EH (cell line): ENCODE measurements around the gene GLT1D1.

ENCODE experiments used
- DNase-seq: peaks from one replicate; pipeline ENCODE4 v3.0.0-alpha.2; 2015; ENCODE audit warnings: low read depth

Gene GLT1D1

DNA sequence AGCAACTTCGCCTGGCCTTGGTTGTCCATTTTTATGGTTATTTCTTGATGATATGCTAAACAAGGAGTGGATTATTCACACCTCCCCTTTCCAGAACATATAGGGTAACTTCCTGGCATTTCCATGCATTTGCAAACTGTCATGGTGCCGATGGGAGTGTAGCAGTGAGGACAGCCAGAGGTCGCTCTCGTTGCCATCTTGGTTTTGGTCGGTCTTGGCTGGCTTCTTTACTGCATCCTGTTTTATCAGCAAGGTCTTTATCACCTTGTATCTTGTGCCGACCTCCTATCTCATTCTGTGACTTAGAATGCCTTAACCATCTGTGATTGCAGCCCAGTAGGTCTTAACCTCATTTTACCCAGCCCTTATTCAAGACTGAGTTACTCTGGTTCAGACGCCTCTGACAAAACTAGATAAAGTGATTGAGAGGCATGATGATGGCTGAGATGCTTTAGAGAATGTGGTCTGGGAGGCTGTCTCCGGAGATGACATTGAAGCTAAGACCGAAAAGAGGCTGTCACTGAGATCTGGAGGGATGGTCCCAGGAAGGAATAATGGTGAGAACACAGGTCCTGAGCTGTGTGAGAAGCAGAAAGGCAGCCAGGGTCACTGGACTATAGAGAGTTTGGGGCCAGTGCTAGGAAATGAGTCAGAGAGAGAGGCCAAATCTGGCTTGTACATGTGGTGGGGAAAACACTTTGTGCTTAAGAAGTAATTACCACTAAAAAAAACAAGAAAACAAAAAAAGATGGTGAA is 2.9 kb downstream of the GLT1D1 start:
- DNase-seq, result no peak

DNA sequence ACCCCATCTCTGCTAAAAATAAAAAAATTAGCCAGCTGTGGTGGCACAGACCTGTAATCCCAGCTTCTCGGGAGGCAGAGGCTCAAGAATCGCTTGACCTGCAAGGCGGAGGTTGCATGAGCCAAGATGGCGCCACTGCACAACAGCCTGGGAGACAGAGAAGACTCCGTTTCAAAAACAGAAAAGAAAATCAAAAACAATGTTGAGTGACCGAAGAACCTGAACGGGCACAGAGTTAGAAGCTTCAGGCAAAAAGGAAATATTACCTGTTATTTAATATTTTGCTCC is 3.5 kb downstream of the GLT1D1 start:
- DNase-seq, result no peak

DNA sequence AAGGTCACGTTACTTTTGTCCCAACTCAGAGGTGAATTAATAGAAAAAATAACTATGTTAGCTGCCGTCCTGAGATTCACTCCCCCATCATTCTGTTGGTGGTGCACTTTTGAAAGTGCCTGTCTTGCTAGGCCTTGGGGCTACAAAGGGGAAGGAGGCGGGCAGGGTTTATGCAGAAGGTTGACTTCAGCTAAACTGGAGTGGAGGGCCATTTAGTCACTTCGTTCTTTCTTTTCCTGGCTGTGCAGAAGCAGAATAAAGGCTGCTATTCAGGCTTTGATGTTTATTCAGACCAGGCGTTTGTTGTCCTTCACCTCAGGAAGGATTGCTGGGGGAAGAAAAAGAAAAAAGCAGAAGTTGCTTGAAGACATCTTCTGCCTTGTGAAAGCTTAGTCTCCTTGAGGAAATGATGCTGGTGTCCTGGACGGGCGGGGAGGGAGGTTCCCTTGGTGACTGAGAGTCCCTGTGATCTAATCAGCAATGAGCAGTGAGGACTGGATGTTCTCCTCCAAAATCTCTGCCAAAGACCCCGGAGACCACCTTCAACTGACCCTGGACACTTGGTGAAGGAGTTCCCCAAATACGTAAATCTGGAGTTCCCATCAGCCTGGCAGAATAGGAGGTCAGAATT is 4.0 kb downstream of the GLT1D1 start:
- DNase-seq, result no peak

DNA sequence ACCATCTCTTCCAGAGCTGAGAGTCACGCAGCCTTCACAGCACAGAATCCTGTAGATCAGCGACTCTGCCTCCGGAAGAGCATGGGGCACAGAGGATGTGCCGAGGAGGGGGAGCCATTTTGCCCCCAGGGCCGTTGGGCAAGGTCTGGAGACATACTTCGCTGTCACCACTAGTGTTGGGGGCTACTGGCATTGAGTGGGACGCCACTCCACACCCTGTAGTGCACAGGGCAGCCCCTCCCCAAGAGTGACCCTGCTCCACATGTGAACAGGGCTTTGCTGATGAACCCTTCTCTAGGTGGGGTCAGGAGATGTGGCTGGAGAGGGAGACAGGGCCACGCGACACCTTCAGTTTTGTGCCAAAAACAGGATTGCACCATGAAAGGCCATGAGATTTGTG is 6.0 kb downstream of the GLT1D1 start:
- no peak for DNase-seq

DNA sequence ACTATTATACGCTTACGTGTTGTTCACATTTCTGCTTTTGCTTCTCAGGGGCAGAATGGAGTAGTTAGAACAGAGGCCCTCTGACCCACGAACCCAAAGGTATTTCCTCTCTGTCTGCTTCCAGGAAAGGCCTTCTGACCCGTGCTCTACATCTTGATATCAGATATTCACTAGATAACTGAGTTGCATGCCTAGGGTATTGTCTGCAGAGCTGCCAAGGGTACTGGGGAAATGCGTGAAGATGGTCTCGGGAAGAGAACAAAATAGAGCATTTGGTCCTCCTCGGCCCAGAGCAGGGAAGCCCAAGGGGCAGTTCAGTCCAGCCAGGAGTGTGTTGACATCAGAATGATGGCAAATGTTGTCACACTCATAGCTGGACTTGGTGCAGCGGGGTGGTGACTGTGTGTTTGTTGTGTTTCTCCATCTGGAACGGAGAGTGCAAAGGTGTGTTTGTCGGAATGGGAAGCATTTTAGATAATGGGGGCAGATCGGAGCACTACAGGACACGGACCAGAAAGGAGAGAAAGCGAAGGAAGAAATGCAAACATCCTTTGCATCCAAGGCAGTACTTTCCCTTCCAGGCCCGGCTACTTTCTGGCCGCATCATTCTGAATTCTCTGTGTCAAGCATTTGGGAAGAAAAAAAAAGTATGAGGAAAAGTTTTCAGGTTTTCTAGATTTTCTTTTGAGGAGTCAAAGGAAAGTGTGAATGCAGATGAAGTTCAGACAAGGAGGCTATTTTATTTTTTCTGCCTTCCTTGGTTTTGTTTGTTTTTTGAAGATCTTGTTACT is 8.1 kb downstream of the GLT1D1 start:
- no peak for DNase-seq

DNA sequence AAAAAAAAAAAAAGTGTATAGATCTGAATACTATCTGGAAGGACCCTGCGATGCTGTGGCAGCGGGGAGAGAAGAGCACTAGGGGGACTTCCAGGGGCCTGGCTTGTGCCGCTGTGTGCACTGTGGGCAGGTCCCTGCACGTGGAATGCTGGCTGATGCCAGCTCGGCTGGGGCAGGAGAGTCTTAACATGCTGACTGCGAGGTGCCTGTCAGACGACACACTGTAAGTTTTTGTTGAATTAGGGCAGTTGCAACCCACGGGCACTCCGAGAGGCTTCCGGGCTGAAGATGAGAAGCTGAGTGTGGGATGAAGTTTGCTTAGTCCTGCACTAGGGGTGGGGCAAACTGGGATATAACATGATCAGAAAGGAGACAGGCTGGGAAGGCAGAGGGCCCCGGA is 10.7 kb downstream of the GLT1D1 start:
- no peak for DNase-seq

DNA sequence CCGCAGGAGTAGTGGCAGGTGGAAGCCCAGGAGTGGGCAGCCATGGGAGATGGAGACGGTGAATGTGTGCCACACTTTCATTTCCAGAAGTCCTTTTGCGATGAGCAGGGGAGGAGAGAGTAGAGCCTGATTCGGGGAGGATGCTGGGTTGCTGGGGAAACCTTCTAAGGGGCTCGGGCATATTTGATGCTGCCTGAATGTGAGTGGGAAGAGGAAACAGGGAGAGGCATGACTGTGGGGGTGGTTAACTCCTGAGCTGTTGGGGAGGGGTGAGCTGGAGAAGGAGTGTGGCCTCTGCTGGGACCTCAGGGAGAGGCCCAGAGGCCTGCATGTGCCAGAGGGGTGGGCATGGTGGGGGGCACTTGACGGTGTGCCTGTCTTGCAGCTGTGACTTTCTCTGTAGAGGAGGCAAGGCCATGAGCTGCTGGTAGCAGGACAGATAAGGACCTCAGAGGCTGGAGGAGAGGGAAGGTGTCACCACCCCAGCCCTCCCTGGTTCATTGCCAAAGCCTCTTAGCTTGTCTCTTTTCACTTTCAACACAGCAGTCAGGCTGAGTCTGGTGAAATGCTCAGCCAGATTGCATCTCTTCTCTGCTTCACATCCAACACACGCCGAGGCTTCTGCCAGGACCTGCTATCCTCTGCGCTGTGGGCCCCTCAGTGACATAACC is 11.4 kb downstream of the GLT1D1 start:
- no peak for DNase-seq

DNA sequence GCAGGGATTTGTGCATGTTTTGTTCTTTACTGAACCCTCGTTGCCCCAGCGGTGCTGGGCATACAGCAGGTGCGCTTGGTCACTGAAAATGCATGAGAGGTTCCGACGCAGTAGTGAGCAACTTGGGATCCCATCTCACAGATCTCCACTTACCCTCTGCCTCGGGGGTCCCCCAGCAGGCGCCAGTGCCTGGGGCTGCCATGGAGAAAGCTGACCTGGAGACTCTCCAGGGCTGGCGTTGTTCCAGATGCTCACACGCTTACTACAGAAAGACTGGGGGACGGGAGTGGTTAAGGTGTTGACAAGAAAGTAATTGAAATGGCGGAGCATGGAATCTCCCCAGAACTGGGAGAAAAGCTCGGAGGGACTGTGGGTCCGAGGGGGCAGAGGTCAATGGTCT is 14.2 kb downstream of the GLT1D1 start:
- DNase-seq, result no peak

DNA sequence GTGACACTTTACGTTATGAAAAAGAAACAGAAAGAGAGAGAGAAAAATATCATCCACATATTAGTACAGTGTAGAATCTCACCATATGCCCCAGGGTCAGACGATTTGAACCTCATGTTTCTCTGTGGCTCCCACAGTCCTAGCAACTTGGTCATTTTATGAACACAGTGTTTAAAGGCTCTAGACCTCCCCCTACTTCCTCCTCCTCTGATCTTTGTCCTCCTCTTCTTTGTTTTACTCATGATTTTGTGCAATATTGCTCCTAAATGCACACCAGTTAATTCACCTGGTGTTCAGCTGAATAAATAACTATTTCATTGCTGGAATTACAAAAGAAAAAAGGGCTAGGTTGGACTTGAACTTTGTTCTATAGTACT is 18.2 kb downstream of the GLT1D1 start:
- DNase-seq, result no peak

DNA sequence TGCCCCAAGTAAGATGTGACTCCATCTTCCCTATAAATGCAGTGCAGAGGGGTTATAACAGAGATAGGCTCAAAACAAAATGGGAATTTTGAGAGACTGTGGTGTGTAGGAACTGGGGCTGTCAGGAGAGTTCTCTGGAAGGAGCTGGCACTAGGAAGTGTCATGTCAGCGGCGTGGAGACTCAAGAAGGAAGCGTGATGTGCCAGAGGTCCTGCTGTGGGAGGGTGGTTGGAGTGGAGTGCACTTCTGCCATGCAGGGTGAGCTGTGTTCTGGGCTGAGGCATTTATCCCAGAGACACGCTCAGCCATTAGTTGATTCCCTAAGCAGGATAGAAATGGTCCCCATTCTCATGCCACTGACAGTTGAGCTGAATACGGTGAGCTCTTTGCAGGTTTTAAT is 19.0 kb downstream of the GLT1D1 start:
- DNase-seq, result no peak

DNA sequence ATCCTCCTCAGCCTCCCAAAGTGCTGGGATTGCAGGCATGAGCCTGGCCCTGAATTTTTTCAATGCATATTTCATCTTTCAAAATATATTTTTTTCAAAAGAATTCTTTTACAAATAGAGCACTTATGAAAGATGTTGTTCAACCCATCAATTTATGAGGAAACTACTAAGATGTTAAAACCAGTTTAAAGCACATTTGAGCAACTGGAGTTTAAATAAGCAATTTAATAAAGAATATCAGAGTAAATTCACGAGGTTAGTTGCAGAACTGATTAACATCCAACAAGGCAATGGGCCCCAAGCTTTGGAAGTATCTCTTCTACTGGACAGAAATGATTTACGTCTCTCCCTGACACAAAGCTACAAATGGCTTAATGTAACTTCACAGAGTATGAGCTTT is 23.3 kb downstream of the GLT1D1 start:
- DNase-seq, result no peak

DNA sequence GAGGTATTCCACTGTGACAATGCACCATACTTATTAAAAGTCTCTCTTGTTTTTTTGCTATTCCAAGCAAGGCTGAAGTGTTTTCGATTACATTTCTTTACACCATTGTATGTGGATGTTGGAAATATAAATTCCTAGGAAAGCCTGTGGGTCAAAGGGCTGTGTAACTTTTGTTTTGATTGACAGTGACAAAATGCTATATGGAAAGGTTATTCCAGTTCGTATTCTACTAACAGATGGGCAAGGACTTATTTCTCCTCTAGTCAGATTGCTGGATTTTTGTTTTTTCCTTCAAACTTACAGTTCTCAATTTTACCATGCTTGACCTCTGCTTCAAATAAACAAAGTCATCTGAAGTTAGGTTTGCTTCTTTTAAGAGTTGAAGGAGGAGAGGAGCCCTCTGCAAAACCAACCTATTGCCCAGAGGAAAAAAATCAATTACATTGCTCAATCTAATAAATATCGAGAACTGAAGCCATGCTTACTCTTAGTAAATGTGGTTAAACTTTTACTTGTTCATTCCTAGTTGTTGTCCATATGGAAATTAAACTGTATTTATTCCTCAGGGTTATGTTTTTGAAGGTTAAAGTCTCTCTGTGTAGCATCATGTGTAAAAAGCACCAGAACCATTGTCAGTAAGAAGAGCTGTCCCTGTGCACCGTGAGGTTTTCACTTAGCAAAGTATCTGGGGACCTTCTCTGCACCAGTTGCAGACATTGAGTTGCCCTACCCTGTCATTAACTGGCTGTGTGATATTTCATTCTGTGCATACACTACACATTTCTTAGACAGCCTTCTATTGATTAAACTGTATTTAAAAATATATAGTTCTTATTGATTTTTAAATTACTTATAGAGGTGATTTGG is 26.9 kb downstream of the GLT1D1 start:
- DNase-seq, result no peak

DNA sequence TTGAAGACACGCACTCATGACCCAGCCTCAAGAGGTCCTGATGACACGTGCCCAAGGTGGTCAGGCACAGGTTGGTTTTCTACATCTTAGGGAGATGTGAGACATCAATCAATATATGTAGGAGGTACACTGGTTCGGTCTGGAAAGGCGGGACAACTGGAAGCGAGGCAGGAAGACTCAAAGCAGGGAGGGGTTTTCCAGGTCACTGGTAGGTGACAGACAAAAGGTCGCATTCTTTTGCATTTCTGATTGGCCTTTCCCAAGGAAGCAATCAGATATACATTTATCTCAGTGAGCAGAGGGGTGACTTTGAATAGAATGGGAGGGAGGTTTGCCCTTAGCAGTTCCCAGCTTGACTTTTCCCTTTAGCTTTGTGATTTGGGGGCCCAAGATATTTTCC is 38.6 kb downstream of the GLT1D1 start:
- no peak for DNase-seq

DNA sequence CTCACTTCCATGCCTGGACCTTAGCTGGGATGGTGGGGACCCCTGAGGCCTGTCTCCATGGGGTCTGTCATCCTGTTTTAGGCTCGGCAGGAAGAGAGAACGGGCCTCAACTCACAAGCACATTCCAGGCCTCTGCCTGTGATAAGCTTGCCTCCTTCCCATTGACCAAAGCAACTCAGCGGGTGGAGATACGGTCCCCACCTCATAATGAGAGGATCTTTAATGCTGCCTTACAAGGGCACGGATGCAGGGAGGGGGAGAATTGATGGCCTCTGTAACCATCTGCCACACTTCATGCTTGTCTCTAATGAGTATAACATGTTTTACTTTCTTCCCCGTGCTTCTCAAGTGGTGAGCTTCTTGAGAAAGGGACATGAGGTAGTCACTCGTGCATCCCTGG is 50.0 kb downstream of the GLT1D1 start:
- DNase-seq, result no peak

DNA sequence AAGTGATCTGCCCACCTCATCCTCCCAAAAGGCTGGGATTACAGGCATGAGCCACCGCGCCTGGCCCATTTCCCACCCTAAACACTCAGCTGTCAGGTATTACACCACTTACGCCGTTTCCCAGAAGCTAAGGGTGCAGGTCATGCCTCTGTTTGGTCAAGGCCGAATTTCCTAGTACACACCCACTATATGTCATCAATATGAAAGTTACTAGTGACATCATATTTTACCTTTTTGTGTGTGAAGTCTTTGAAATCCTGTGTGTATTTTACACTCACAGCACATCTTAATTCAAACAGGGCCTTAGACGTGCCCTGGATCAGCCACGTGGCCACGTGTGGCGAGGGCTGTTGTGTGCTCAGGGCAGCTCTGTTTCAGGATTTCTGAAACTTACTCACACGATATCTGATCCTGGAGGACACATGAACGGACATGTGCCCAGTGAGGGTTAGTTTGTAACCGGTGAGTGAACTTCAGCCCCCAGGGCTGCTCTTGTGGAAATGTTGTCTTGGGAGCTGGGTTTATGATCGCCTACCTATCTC is 51.8 kb downstream of the GLT1D1 start:
- no peak for DNase-seq

DNA sequence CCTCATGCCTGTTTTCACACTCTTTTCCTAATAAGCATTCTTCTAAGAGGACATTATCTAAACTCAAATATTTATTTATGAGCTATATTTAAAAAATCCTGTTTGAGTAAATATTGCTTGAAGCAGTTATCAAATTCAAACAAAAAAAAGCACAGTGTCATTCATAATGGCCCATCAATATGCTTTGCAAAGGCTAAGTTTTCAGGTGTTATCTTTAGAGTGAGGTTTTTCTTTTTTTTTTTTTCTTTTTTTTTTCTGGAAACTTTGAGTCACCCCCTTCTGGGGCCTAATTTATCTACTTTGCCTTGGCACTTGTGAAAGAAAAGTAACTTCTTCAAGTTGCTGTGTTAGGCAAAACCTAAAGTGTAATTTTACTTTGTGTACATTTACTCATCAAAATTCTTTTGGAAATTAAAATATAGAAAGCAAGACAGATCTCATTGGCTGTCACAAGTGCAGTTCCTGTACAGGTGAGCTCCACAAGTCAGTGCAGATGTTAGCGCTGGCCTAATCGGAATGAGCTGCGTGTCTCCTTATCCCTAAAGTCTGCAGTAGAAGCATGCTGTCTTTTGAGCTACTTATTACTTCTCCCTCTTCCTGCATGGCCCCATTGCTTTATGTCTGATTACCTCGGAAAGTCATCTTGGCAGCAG is 53.3 kb downstream of the GLT1D1 start:
- DNase-seq, result no peak

DNA sequence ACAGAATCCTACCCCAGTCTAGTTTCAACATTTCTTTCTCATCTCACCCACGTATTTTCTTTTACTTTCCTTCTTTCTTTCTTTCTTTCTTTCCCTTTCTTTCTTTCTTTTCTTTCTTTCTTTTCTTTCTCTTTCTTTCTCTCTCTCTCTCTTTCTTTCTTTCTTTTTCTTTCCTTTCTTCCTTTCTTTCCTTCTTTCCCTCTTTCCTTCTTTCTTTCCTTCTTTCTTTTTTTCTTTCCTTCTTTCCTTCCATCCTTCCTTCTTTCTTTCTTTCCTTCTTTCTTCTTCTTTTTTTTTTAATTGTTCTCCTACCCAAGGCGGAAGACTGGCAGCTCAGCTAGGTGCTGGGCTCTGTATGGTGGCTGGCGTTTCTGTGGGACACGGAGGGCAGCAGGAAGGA is 55.0 kb downstream of the GLT1D1 start:
- no peak for DNase-seq

DNA sequence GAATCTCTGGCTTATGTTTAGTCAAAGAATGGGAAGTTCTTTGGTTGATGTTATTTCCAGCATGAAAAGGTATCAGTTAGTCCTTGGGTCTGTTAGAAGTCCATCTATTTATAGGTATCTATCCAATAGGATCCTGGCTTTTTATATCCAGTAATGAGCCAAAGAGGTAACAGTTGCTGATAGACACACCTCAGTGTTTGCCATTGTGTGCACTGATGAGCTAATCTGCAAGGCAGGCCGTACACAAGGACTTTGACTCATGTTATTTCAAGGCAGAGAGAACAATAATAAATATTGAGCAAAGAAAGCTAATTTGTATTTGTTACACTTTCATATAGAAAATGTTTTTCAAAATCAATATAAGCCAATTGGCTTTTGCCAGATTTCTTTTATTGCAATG is 56.4 kb downstream of the GLT1D1 start:
- DNase-seq, result no peak

DNA sequence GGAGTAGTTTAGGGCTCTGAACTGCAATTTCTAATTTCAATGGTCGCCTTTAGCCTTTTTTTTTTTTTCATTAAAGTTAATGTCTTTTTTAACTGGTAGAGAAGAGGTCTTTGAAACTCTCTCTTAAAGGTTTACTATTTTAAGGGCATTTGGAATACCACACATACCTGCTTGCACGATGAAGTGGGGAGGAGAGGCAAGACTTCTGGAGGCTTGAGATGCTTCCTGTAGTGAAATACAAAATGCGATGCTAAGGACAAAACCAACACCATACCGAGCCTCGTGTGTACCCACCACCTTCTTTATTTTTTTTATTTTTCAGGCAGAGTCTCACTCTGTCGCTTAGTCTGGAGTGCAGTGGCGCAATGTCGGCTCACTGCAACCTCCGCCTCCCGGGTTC is 57.4 kb downstream of the GLT1D1 start:
- DNase-seq, result no peak

DNA sequence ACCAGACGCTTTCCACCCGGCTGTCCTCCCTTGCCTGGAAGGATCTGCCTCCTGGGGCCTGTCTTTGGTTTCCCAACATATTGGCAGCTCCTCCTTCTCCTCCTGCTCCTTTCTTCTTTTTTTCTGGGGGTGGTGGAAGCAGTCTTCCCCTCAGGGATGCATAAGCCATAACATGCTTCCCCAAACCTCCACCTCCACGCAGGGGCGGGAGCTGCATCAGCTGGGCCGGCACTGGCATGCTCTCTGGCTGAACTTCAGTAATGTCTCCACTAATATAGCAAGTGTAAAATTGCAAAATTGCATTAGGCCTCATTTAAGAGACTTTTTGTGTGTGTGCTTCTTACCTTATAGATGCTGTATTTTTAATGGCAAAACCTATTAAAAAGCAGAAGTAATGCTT is 58.6 kb downstream of the GLT1D1 start:
- DNase-seq, result no peak

DNA sequence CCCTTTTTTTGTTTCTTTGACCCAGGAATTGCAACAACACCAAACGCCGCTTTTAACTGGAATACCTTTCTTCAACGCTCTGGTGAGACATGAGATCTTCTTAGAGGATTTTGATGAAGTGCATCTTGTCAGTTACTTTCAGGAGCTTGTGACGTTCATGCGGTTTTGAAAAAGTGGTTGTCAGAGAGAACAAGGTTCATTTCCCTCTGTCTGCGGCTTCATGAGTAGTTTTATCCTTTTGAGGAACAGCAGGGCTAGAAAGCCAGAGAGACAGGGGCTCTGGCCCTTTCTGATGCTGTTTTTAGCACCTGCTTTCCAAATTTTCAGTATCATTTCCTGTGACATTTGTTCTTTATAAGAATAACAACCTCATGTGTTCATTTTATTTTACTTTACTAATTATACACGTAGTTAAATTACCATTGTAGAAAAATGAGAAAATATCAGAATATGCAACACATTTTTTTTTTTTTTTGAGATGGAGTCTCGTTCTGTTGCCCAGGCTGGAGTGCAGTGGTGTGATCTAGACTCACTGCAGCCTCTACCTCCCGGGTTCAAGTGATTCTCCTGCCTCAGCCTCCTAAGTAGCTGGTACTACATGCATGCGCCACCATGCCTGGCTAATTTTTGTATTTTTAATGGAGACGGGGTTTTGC is 61.8 kb downstream of the GLT1D1 start:
- DNase-seq, result no peak
